ENCODE results near the gene SV2C. TPM values are rescaled to one million over a fixed set of nuclear protein-coding genes. Genes with fewer than 3 reads are reported as not detected.
A peak's percentile ranks its signal among the peaks of the same experiment; 100 is the strongest.

SV2C gene
- total RNA-seq, 1 donor from 2014 or later: 0.15 TPM

- no peak for DNase-seq (ENCODE audit: low spot score)
- Histone ChIP-seq H3K36me3 (no peaks in the 10 kb centered on the region), H3K79me2 (ENCODE audit: low read depth) (no peaks in the 10 kb centered on the region), H3K27me3 (no peaks in the 10 kb centered on the region), H3K27ac (no peak overlapping the region), H3K4me3 (no peak overlapping the region), H4K20me1 (ENCODE audit: low read depth) (no peaks in the 10 kb centered on the region), H3F3A (ENCODE audit: low read depth) (no peaks in the 10 kb centered on the region), H2AFZ (replicated peaks) (no peak overlapping the region), H3K9ac (no peak overlapping the region), H3K9me3 (ENCODE audit: low read depth) (no peaks in the 10 kb centered on the region), H3K4me1 (peaks cover 6% of the 10 kb centered on the region), H3K4me2 (no peak overlapping the region)
- TF ChIP-seq EZH2phosphoT487 (IDR thresholded peaks at IDR 0.05) (no peak), EZH2 (IDR thresholded peaks at IDR 0.05) (no peak)
- TF ChIP-seq, protein P1, sequence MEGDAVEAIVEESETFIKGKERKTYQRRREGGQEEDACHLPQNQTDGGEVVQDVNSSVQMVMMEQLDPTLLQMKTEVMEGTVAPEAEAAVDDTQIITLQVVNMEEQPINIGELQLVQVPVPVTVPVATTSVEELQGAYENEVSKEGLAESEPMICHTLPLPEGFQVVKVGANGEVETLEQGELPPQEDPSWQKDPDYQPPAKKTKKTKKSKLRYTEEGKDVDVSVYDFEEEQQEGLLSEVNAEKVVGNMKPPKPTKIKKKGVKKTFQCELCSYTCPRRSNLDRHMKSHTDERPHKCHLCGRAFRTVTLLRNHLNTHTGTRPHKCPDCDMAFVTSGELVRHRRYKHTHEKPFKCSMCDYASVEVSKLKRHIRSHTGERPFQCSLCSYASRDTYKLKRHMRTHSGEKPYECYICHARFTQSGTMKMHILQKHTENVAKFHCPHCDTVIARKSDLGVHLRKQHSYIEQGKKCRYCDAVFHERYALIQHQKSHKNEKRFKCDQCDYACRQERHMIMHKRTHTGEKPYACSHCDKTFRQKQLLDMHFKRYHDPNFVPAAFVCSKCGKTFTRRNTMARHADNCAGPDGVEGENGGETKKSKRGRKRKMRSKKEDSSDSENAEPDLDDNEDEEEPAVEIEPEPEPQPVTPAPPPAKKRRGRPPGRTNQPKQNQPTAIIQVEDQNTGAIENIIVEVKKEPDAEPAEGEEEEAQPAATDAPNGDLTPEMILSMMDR (IDR thresholded peaks at IDR 0.05): no peak
- Mint-ChIP-seq H3K27ac (no peak overlapping the region), H3K4me3 (no peak overlapping the region), H3K36me3 (peaks cover 13% of the 10 kb centered on the region), H3K4me1 (peaks cover 40% of the 10 kb centered on the region), H3K27me3 (ENCODE audit: insufficient read depth, low read depth) (peaks cover 3% of the 10 kb centered on the region), H3K9me3 (no peaks in the 10 kb centered on the region)
Measured at GRCh38 chr5:76152700-76153099, 69.5 kb downstream of the SV2C start.

DNA sequence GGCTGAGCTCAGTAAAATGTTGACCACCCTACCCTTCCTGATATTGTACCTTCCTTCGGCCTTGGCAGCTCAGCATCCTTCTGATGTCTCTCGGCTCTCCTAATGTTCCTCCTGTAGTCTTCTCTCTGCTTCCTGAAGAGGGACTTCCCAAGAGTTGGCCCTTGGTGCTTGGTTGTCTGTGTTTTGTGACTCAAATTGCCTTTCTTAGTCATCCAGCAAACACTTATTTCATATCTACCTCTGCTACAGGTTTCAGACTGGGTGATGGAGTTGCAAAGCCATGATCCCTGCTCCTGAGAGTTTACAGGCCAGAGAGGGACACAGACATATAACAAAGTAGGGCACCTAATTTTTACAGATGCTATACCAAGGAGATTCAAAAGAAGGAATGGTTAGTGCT, 70.1 kb downstream of the SV2C start:
- peaks cover 13% of the 10 kb centered on the region for H3K36me3 Mint-ChIP-seq

DNA sequence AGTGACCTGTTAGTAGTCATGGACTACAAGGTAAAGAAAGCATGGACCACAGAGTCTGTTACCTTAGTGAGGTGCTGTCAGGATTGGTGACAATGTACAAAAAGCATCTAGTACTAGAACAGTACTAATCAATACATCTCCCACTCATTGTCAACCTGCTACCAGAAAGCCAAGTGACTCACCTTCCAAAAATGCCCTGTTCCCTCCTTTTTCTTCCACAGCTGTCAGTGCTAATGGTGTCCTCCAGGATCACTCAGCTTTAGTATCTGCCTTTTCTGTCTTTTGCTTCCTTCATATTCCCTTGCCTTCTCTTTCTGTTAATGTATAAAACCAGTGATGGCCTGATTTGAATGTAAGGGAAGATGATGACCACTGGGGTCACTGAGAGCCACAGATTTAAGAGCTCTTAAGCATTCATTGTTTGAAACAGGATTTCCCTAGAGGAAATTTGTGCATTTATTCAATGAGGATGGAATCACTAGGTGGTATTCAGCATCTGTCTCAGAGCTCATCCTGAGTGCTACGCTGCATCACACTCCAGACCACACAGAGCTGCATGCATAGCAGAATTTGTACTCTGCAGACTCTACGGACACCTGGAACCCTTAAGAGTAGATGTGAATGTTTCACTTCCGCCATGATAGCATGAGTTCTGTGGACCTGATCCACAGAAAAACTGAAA, 71.0 kb downstream of the SV2C start:
- Mint-ChIP-seq H3K4me1 (peaks cover 27% of the 10 kb centered on the region), H3K9me3 (no peaks in the 10 kb centered on the region), H3K4me3 (no peak overlapping the region), H3K36me3 (peaks cover 13% of the 10 kb centered on the region), H3K27ac (peak overlapping the region; percentile 25), H3K27me3 (ENCODE audit: insufficient read depth, low read depth) (no peaks in the 10 kb centered on the region)
- TF ChIP-seq EZH2phosphoT487 (IDR thresholded peaks at IDR 0.05) (no peak), EZH2 (IDR thresholded peaks at IDR 0.05) (no peak)
- TF ChIP-seq, protein P1 (IDR thresholded peaks at IDR 0.05): no peak
- no peak overlapping the region for H2AFZ ChIP-seq (replicated peaks)
- H3K27me3 ChIP-seq: no peaks in the 10 kb centered on the region
- H3K4me1 ChIP-seq: peaks cover 6% of the 10 kb centered on the region
- H3F3A ChIP-seq (ENCODE audit: low read depth): no peaks in the 10 kb centered on the region
- no peak overlapping the region for H3K4me3 ChIP-seq
- no peak overlapping the region for H3K4me2 ChIP-seq
- H3K9ac ChIP-seq: no peak overlapping the region
- no peaks in the 10 kb centered on the region for H3K79me2 ChIP-seq (ENCODE audit: low read depth)
- H3K27ac ChIP-seq: no peak overlapping the region
- H4K20me1 ChIP-seq (ENCODE audit: low read depth): no peaks in the 10 kb centered on the region
- H3K36me3 ChIP-seq: no peaks in the 10 kb centered on the region
- no peak for DNase-seq (ENCODE audit: low spot score)
- H3K9me3 ChIP-seq (ENCODE audit: low read depth): no peaks in the 10 kb centered on the region

More for the DNA sequence above, 70.1 kb downstream of the SV2C start:
- no peaks in the 10 kb centered on the region for H3K9me3 ChIP-seq (ENCODE audit: low read depth)
- no peak overlapping the region for H3K27ac Mint-ChIP-seq
- H3F3A ChIP-seq (ENCODE audit: low read depth): no peaks in the 10 kb centered on the region
- H3K4me3 Mint-ChIP-seq: no peak overlapping the region
- no peaks in the 10 kb centered on the region for H4K20me1 ChIP-seq (ENCODE audit: low read depth)
- TF ChIP-seq EZH2 (IDR thresholded peaks at IDR 0.05) (no peak), EZH2phosphoT487 (IDR thresholded peaks at IDR 0.05) (no peak)
- TF ChIP-seq, protein P1 (IDR thresholded peaks at IDR 0.05): no peak
- peaks cover 36% of the 10 kb centered on the region for H3K4me1 Mint-ChIP-seq
- H2AFZ ChIP-seq (replicated peaks): no peak overlapping the region
- no peaks in the 10 kb centered on the region for H3K36me3 ChIP-seq
- no peaks in the 10 kb centered on the region for H3K9me3 Mint-ChIP-seq
- H3K4me2 ChIP-seq: no peak overlapping the region
- H3K27me3 ChIP-seq: no peaks in the 10 kb centered on the region
- H3K79me2 ChIP-seq (ENCODE audit: low read depth): no peaks in the 10 kb centered on the region
- H3K9ac ChIP-seq: no peak overlapping the region
- H3K4me1 ChIP-seq: peaks cover 6% of the 10 kb centered on the region
- no peak overlapping the region for H3K4me3 ChIP-seq
- H3K27ac ChIP-seq: no peak overlapping the region
- H3K27me3 Mint-ChIP-seq (ENCODE audit: insufficient read depth, low read depth): peaks cover 3% of the 10 kb centered on the region
- no peak for DNase-seq (ENCODE audit: low spot score)
